ENCODE measurements around the gene ZNF787.

DNA sequence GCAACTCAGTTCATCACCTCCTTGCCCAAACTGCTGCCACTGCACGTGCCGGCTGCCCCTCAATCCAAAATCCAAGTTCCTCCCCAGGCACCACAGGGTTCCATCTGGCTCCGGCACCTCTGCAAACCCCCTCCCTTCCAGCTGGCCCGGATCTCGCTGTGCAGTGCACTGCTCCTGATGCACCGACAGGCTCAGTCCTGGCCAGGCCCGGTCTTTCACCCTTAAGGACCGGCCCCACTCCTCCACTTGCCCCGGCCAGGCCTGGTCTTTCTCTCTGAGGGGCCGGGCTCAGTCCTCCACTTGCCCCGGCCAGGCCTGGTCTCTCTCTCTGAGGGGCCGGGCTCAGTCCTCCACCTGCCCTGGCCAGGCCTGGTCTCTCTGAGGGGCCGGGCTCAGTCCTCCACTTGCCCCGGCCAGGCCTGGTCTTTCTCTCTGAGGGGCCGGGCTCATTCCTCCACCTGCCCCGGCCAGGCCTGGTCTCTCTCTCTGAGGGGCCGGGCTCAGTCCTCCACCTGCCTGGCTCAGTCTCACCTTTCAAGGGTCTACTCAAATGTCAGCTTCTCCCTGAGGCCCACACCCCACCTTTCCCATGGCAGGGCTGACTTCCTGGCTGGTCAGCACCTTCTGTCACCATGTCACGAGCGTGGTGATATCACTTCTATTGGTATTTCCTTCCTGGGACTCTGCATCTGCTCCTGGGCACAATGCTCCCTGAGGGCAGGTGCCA lies 6.9 kb downstream of the ZNF787 start:
- TF ChIP-seq EP300 (IDR thresholded peaks at IDR 0.05; ENCODE audit: borderline replicate concordance in 1 of 2, control insufficient read depth in 1 of 2, low read depth in 2 of 2, low read length in 2 of 2) (no peak), POLR2AphosphoS5 (IDR thresholded peaks at IDR 0.05; ENCODE audit: low read length) (no peak), PRDM15 (CRISPR knock-in tag; IDR thresholded peaks at IDR 0.05) (no peak), GABPA (IDR thresholded peaks at IDR 0.05; ENCODE audit: low read depth) (no peak), CTCF (IDR thresholded peaks at IDR 0.05 in 2 of 3, conservative IDR thresholded peaks at IDR 0.05 in 1 of 3; ENCODE audit: control insufficient read depth in 2 of 3, extremely low read depth in 1 of 3, insufficient read depth in 1 of 3, low read depth in 3 of 3, low read length in 3 of 3) (no peak), KDM1A (IDR thresholded peaks at IDR 0.05; ENCODE audit: borderline replicate concordance) (no peak), PBX3 (IDR thresholded peaks at IDR 0.05; ENCODE audit: insufficient replicate concordance, low read depth, low read length) (no peak), HCFC1 (IDR thresholded peaks at IDR 0.05; ENCODE audit: low read length) (no peak)
- TF ChIP-seq, protein P1, sequence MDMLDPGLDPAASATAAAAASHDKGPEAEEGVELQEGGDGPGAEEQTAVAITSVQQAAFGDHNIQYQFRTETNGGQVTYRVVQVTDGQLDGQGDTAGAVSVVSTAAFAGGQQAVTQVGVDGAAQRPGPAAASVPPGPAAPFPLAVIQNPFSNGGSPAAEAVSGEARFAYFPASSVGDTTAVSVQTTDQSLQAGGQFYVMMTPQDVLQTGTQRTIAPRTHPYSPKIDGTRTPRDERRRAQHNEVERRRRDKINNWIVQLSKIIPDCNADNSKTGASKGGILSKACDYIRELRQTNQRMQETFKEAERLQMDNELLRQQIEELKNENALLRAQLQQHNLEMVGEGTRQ (IDR thresholded peaks at IDR 0.05; ENCODE audit: borderline replicate concordance, low read depth, low read length): no peak
- TF ChIP-seq, protein P2, sequence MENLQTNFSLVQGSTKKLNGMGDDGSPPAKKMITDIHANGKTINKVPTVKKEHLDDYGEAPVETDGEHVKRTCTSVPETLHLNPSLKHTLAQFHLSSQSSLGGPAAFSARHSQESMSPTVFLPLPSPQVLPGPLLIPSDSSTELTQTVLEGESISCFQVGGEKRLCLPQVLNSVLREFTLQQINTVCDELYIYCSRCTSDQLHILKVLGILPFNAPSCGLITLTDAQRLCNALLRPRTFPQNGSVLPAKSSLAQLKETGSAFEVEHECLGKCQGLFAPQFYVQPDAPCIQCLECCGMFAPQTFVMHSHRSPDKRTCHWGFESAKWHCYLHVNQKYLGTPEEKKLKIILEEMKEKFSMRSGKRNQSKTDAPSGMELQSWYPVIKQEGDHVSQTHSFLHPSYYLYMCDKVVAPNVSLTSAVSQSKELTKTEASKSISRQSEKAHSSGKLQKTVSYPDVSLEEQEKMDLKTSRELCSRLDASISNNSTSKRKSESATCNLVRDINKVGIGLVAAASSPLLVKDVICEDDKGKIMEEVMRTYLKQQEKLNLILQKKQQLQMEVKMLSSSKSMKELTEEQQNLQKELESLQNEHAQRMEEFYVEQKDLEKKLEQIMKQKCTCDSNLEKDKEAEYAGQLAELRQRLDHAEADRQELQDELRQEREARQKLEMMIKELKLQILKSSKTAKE (IDR thresholded peaks at IDR 0.05; ENCODE audit: low read depth, poor library complexity, severe bottlenecking): no peak

All from GM12878 (cell line).